Astrocyte of the cerebellum (primary cell): ENCODE results near the gene IFT88.

Source experiments
- DNase-seq: peaks from one replicate; pipeline ENCODE4 v3.0.0-alpha.2; 2011; ENCODE audit warnings: low read depth
- H3K4me3 ChIP-seq: 2 replicates; pipeline ENCODE4 v1.5.1; 2011; ENCODE audit warnings: mild to moderate bottlenecking, low read depth, low read length, moderate library complexity
- in situ Hi-C: cut with HindIII; loops from 2 replicates; pipeline ENCODE4 v1.10.0; 2017; ENCODE audit warnings: low sequenced_read_pairs
- TF ChIP-seq, protein P1 (sequence below): IDR thresholded peaks from 2 replicates; pipeline ENCODE4 v1.5.1; 2012; ENCODE audit warnings: low read length, low read depth, moderate library complexity, mild to moderate bottlenecking; ENCODE audit errors: missing control alignments

The IFT88 gene

DNA sequence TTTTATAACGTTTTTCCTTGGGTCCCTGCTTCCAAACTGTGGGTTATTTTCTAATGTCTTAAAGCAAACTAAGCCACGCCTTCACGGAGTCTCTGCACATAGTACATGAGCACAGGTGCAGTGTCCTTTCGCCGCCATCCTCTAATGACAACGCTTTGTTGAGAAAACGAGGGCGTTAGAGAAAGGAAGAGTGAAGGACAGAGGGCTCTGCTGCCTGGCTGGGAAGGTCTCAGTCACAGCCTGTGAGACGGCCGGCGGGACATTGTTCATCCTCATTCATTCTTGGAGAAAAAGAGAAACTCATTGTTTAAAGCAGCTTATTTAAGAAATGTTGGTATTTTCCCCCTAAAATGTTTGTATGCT, 146.0 kb downstream of the IFT88 start:
- H3K4me3 ChIP-seq: no peak overlapping the region
- no peak for DNase-seq
- in situ Hi-C loops: loop anchor here (25.0 kb wide), 1 partner anchor 526 kb away; the partner anchor contains the start of gene GJB2
- TF ChIP-seq, protein P1, sequence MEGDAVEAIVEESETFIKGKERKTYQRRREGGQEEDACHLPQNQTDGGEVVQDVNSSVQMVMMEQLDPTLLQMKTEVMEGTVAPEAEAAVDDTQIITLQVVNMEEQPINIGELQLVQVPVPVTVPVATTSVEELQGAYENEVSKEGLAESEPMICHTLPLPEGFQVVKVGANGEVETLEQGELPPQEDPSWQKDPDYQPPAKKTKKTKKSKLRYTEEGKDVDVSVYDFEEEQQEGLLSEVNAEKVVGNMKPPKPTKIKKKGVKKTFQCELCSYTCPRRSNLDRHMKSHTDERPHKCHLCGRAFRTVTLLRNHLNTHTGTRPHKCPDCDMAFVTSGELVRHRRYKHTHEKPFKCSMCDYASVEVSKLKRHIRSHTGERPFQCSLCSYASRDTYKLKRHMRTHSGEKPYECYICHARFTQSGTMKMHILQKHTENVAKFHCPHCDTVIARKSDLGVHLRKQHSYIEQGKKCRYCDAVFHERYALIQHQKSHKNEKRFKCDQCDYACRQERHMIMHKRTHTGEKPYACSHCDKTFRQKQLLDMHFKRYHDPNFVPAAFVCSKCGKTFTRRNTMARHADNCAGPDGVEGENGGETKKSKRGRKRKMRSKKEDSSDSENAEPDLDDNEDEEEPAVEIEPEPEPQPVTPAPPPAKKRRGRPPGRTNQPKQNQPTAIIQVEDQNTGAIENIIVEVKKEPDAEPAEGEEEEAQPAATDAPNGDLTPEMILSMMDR: no peak

DNA sequence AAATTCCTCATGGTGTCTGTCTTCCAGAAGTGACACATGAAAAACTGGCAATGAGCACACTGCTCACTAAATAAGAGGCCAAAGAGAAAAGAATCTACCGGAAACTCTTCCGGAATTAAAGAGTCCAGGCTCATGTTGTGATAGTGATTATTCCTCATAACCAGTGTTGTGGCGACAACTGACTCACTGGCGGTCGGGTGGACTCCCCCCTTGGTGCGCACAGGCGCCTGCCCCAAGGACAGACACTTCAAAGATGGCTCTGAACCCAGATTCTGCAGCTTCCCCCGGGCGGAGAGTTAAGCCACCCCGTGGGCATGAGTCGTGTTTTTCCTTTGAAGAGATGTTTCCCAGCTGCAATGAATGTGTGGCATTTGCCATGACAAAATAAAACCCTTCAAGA, 146.8 kb downstream of the IFT88 start:
- H3K4me3 ChIP-seq: peak overlapping the region; percentile 0
- TF ChIP-seq, protein P1: no peak
- DNase-seq: no peak
- in situ Hi-C loops: loop anchor here (25.0 kb wide), 1 partner anchor 526 kb away; the partner anchor contains the start of gene GJB2

DNA sequence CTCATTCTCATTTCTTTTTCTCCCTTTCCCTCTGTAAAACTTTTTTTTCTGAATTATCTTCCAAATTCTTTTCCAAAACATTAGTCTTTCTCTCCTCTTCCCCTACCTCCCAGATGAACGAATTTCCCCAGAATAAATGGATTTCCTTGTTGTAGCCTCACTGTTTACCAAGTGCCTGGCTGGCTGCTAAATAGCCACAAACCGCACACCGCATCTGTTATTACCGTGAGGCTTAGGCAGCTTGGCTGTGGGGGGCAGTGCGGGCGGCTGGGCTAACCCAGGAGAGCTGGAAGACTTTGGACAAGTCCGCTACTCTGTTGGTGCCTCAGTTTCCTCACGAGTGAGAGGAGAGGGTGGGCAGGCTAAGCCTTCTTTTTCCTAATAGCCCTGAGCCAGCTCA, 147.2 kb downstream of the IFT88 start:
- DNase-seq: peak; percentile 89

DNA sequence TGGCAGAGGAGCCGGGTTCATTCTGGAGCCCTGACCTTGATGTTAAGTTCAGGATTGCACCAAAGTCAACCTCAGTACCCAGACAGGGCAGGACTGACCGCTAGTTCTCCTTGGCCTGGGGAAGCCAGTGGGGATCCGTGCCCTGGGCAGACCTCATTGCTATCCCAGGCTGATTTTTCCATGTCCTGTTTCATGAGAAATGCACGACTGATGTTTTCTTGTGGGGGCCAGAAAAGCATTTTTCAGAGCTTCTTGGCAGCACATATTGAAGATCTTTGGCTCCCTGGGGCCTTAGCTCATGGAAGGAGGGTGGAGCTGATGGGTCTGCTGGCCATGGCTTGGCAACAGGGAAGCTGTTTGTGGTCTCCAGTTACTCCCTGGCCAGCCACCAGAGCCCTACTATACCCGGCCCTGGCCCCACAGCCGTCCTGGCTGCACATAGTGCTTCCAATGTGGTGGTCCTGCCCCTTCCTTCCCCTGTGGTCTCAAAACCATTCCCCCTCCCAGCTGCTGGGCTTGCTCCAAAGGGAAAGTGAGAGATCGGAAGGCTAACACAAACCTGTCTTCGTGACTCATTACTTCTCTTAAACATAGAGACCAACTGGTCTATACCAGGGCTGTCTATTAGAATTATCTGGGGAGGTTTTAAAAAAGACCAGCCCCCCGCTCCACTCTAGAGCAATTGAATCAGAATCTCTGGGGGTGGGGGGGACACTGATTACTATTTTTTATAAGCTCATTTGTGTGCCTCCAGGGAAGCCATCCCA, 147.8 kb downstream of the IFT88 start:
- peak; percentile 98 for DNase-seq
- no peak overlapping the region for H3K4me3 ChIP-seq
- in situ Hi-C loops: loop anchor here (25.0 kb wide), 1 partner anchor 527 kb away; the partner anchor contains the start of gene GJB2
- TF ChIP-seq, protein P1: no peak

More for the DNA sequence above, 147.2 kb downstream of the IFT88 start:
- in situ Hi-C loops: loop anchor here (25.0 kb wide), 1 partner anchor 527 kb away; the partner anchor contains the start of gene GJB2
- no peak overlapping the region for H3K4me3 ChIP-seq
- TF ChIP-seq, protein P1: no peak

DNA sequence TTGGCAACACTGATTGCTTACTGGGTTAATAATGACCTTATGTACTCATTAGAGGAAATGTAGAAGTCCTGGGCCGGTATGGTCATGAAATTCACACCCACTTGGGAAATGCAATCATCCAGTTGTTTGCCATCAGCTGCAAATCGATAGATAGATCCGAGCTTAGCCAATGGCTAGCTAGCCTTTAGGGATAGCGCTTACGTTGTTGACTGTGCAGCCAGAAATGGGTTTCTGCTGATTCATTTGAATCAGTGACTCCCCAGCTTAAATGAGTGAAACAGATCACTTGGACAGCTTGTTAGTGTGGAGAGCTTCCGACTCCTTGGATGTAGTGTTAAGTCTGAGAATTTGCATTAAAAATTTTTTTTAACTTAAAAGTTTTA, 148.4 kb downstream of the IFT88 start:
- in situ Hi-C loops: loop anchor here (25.0 kb wide), 1 partner anchor 528 kb away; the partner anchor contains the start of gene GJB2
- TF ChIP-seq, protein P1: no peak
- no peak overlapping the region for H3K4me3 ChIP-seq
- no peak for DNase-seq

DNA sequence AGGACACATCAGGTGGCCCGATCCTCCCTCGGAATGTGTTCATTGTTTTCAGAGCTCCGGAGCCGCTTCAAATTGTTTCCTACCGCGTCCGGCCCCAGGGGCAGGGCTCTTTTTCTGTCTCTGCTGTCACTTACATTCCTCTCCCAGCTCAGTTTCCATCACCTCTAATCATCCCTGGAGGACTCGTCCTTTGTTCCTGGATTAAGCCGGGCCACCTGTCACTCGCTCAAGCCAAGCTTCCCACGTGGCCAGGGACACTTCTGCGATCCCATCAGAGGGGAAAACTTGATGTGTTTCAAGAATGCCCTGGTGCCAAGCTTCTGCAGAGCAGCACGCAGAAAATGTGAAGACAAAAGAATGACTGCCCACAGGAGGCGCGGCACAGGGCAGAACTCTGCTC, 150.0 kb downstream of the IFT88 start:
- TF ChIP-seq, protein P1: no peak
- DNase-seq: no peak
- no peak overlapping the region for H3K4me3 ChIP-seq
- in situ Hi-C loops: loop anchor here (25.0 kb wide), 1 partner anchor 530 kb away; the partner anchor contains the start of gene GJB2
